ENCODE data around the gene ABHD12B. TPM values are rescaled to one million over a fixed set of nuclear protein-coding genes. Genes with fewer than 3 reads are reported as not detected.

ABHD12B gene
- total and polyA plus RNA-seq, 2 donors (not counting 3 experiments of a cell fraction or from before 2014, with no cell fraction given): not detected

GRCh38 chr14:50854521-50854920 lies 17.3 kb upstream of the ABHD12B start:
- Histone ChIP-seq H3K9me1 (replicated peaks; ENCODE audit: control insufficient read depth, extremely low read depth, insufficient read depth, low read length) (no peaks in the 10 kb centered on the region), H4K20me1 (replicated peaks; ENCODE audit: control insufficient read depth, extremely low read depth, insufficient read depth, low read length) (no peaks in the 10 kb centered on the region), H3K27ac (ENCODE audit: insufficient read depth, low read depth, low read length) (no peak overlapping the region), H3K4me3 (replicated peaks in 1 of 3; ENCODE audit: insufficient read depth in 1 of 3, low read depth in 1 of 3, low read length in 3 of 3) (no peak overlapping the region), H3K4me1 (ENCODE audit: control insufficient read depth, extremely low read depth, insufficient read depth, low read length) (peaks cover 3% of the 10 kb centered on the region), H3K79me2 (ENCODE audit: control insufficient read depth, insufficient read depth, low read length) (no peaks in the 10 kb centered on the region), H3K27me3 (ENCODE audit: control insufficient read depth in 2 of 2, insufficient read depth in 2 of 2, low read length in 2 of 2) (peaks cover 0 to 1% of the 10 kb centered on the region in 2 experiments), H3K36me3 (ENCODE audit: control insufficient read depth in 2 of 2, extremely low read depth in 1 of 2, insufficient read depth in 2 of 2, low read length in 2 of 2) (no peaks in the 10 kb centered on the region), H3K9me3 (replicated peaks; ENCODE audit: control insufficient read depth, insufficient read depth, low read length) (no peaks in the 10 kb centered on the region), H2AFZ (ENCODE audit: low read depth, low read length) (no peak overlapping the region), H3K9ac (replicated peaks; ENCODE audit: extremely low read depth, insufficient read depth, low read length) (no peak overlapping the region), H3K4me2 (ENCODE audit: insufficient read depth, low read length) (no peak overlapping the region)
- DNase-seq (ENCODE audit: low read depth, low spot score): no peak
- intact Hi-C loops (cut with micrococcal nuclease): no loop called here
- no peak for TF ChIP-seq EZH2 (IDR thresholded peaks at IDR 0.05; ENCODE audit: borderline replicate concordance, low read depth, low read length, severe bottlenecking)
- TF ChIP-seq GATA2 (IDR thresholded peaks at IDR 0.05; ENCODE audit: insufficient read depth, insufficient read length, low read depth, low read length): no peak
- TF ChIP-seq MYC (IDR thresholded peaks at IDR 0.05; ENCODE audit: low read depth, low read length): no peak
- no peak for TF ChIP-seq CTCF (IDR thresholded peaks at IDR 0.05; ENCODE audit: extremely low read depth in 1 of 2, insufficient read depth in 1 of 2, low read depth in 1 of 2, low read length in 2 of 2)
- TF ChIP-seq POLR2AphosphoS5 (IDR thresholded peaks at IDR 0.05; ENCODE audit: insufficient read depth, low read depth, low read length): no peak
- no peak for TF ChIP-seq MAX (IDR thresholded peaks at IDR 0.05; ENCODE audit: insufficient read depth, insufficient read length)
- no peak for TF ChIP-seq POLR2A (IDR thresholded peaks at IDR 0.05; ENCODE audit: low read depth, low read length)
- TF ChIP-seq JUN (IDR thresholded peaks at IDR 0.05; ENCODE audit: borderline replicate concordance, insufficient read depth, insufficient read length, low read depth): no peak
- no peak for TF ChIP-seq FOS (IDR thresholded peaks at IDR 0.05; ENCODE audit: borderline replicate concordance, insufficient read depth, low read length)
- FAIRE-seq: no peak
- no TSS peak for BruUV-seq (replicated peaks)
- CTCF ChIA-PET: interaction anchor here (1.2 kb wide), 1 partner anchor 31 kb away, joined by 3 read pairs; no protein-coding TSS in a partner anchor
- dilution Hi-C loops (cut with MboI; ENCODE audit: extremely low pct_ligation_motif_present, low sequenced_read_pairs): no loop called here
- POLR2A ChIA-PET: no interaction called here
